K562 (cell line): Measurements from ENCODE around the gene GLT1D1.

Experiments
- ELF4 ChIP-seq: fragments of 450-650 bp; formaldehyde crosslinking; IDR thresholded peaks from 2 replicates; pipeline ENCODE4 v1.4.0; 2022; ENCODE audit warnings: missing genetic modification characterization
- EP300 ChIP-seq: IDR thresholded peaks from 2 replicates; pipeline ENCODE4 v1.6.1; 2012; ENCODE audit warnings: low read length, improper control_type of control experiment
- GATA2 ChIP-seq: sonication (generic); formaldehyde crosslinking; IDR thresholded peaks from 2 replicates; pipeline ENCODE4 v1.4.0; 2020; ENCODE audit warnings: mild to moderate bottlenecking, missing genetic modification reagents
- MED1 ChIP-seq: sonication (generic); formaldehyde crosslinking; IDR thresholded peaks from 2 replicates; pipeline ENCODE4 v1.8.1; 2023; ENCODE audit warnings: missing genetic modification reagents, borderline replicate concordance
- POLR2A ChIP-seq: fragments of 450-650 bp; conservative IDR thresholded peaks from 2 replicates; pipeline ENCODE4 v1.6.1; 2016
- ZBTB7A ChIP-seq: IDR thresholded peaks from 2 replicates; pipeline ENCODE4 v1.6.1; 2011; ENCODE audit warnings: low read depth, mild to moderate bottlenecking, low read length, moderate library complexity, borderline replicate concordance; ENCODE audit not compliant: control insufficient read depth
- ZNF197 ChIP-seq: fragments of 200-800 bp; sonication (Bioruptor generic); IDR thresholded peaks from 2 replicates; pipeline ENCODE4 v1.6.1; 2016; ENCODE audit warnings: low read depth, missing genetic modification characterization, missing compliant biosample characterization
- ZNF354B ChIP-seq: fragments of 250-450 bp; sonication (Bioruptor Pico); IDR thresholded peaks from 2 replicates; pipeline ENCODE4 v1.4.0; 2020
- TF ChIP-seq, protein P1 (sequence below): fragments of 450-650 bp; IDR thresholded peaks from 2 replicates; pipeline ENCODE4 v1.6.1; 2014; ENCODE audit warnings: low read depth, mild to moderate bottlenecking, moderate library complexity, borderline replicate concordance
- TF ChIP-seq, protein P2 (sequence below), 2 experiments: IDR thresholded peaks; 2 replicates each; pipeline ENCODE4 v1.6.1; 2012; ENCODE audit warnings: improper control_type of control experiment in 2 of 2, low read depth in 2 of 2, low read length in 2 of 2, borderline replicate concordance in 1 of 2

DNA sequence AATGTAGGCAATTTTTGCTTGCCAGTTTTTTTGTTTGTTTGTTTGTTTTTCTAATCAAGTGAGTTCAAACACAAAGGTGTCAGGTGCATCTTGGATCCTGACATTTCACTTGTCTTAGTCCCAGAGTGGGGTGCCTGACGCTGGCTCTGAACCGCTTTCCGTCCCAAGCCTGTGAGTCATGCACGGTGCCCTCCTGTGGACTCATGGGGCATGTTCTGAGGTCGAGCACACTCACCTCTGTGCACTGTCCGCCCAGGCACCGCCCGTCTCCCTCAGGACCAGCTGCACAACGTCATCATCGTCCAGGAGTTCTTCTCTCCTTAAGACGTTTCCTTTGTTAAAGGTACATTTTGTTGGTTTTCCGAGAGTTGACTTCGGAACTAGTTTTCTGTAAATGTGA is 98.2 kb downstream of the GLT1D1 start:
- no peak for TF ChIP-seq GATA2 (CRISPR knock-in tag)
- no peak for TF ChIP-seq ELF4
- no peak for TF ChIP-seq MED1 (CRISPR knock-in tag)
- no peak for TF ChIP-seq ZBTB7A
- TF ChIP-seq, protein P1, sequence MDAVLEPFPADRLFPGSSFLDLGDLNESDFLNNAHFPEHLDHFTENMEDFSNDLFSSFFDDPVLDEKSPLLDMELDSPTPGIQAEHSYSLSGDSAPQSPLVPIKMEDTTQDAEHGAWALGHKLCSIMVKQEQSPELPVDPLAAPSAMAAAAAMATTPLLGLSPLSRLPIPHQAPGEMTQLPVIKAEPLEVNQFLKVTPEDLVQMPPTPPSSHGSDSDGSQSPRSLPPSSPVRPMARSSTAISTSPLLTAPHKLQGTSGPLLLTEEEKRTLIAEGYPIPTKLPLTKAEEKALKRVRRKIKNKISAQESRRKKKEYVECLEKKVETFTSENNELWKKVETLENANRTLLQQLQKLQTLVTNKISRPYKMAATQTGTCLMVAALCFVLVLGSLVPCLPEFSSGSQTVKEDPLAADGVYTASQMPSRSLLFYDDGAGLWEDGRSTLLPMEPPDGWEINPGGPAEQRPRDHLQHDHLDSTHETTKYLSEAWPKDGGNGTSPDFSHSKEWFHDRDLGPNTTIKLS: no peak
- TF ChIP-seq, protein P2, sequence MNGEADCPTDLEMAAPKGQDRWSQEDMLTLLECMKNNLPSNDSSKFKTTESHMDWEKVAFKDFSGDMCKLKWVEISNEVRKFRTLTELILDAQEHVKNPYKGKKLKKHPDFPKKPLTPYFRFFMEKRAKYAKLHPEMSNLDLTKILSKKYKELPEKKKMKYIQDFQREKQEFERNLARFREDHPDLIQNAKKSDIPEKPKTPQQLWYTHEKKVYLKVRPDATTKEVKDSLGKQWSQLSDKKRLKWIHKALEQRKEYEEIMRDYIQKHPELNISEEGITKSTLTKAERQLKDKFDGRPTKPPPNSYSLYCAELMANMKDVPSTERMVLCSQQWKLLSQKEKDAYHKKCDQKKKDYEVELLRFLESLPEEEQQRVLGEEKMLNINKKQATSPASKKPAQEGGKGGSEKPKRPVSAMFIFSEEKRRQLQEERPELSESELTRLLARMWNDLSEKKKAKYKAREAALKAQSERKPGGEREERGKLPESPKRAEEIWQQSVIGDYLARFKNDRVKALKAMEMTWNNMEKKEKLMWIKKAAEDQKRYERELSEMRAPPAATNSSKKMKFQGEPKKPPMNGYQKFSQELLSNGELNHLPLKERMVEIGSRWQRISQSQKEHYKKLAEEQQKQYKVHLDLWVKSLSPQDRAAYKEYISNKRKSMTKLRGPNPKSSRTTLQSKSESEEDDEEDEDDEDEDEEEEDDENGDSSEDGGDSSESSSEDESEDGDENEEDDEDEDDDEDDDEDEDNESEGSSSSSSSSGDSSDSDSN (IDR thresholded peaks at IDR 0.05; ENCODE audit: borderline replicate concordance in 1 of 2, low read depth in 2 of 2, low read length in 2 of 2): no peak
- no peak for TF ChIP-seq ZNF354B
- no peak for TF ChIP-seq EP300
- no peak for TF ChIP-seq ZNF197 (CRISPR knock-in tag)
- TF ChIP-seq POLR2A: no peak
